Measurements from ENCODE around the gene HHIPL1. TPM values are rescaled to one million over a fixed set of nuclear protein-coding genes. Genes with fewer than 3 reads are reported as not detected.

The HHIPL1 gene
- total and polyA plus RNA-seq, 2 of the 8 experiments (the other 6 are each of a cell fraction or from before 2014, with no cell fraction given) = 1.5 to 2.6 TPM

DNA sequence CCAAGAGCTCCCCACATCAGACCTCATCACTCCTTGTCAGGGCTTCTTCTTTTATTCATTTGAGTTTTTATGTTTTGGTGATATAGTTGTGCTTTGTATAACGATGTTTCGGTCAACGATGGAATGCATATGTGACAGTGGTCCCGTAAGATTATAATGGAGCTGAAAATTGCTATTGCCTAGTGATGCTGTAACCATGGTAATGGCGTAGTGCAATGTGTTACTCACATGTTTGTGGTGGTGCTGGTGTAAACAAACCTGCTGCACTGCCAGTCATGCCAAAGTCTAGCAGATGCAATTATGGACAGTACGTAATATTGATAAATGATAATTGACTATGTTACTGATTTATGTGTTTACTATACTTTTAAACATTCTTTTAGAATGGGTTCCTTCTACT, 55.5 kb downstream of the HHIPL1 start:
- no peaks in the 10 kb centered on the region for H3K27me3 ChIP-seq (replicated peaks in 1 of 4; ENCODE audit: control insufficient read depth in 3 of 4, extremely low read depth in 1 of 4, insufficient read depth in 3 of 4, low read length in 3 of 4)
- no peak overlapping the region for H2BK15ac ChIP-seq (ENCODE audit: low read length)
- H4K8ac ChIP-seq (ENCODE audit: extremely low read depth, insufficient read depth, low read length) = no peak overlapping the region
- ChIA-PET POLR2A (ENCODE audit: partially characterized antibody) (no interaction called here), CTCF (ENCODE audit: partially characterized antibody) (interaction anchor here (0.7 to 1.6 kb wide), 7 partner anchors 13 to 325 kb away, joined by 3 to 4 read pairs (median 3); no protein-coding TSS in a partner anchor)
- no peak overlapping the region for H3K4ac ChIP-seq (replicated peaks; ENCODE audit: insufficient read length, low read depth, low read length)
- no peak overlapping the region for H3K56ac ChIP-seq (replicated peaks; ENCODE audit: insufficient read length, low read depth, low read length)
- H3K9ac ChIP-seq (replicated peaks in 1 of 4; ENCODE audit: extremely low read depth in 1 of 4, low read depth in 3 of 4, low read length in 3 of 4) = no peak overlapping the region
- H3K14ac ChIP-seq (ENCODE audit: insufficient read length) = no peak overlapping the region
- no peaks in the 10 kb centered on the region for H4K20me1 ChIP-seq (replicated peaks in 1 of 2; ENCODE audit: control insufficient read depth in 1 of 2, insufficient read depth in 2 of 2, low read length in 2 of 2)
- no peak for FAIRE-seq
- H3K9me3 ChIP-seq (ENCODE audit: insufficient read depth in 2 of 2, low read depth in 1 of 2, low read length in 1 of 2) = peaks cover 12 to 14% of the 10 kb centered on the region in 2 experiments; a peak in 3 of 4 replicates
- H3K79me1 ChIP-seq (ENCODE audit: low read depth, low read length) = no peaks in the 10 kb centered on the region
- DNase-seq (ENCODE audit: low read depth in 1 of 2, low spot score in 2 of 2) = no peak
- WGBS, 2 experiments (ENCODE audit: extremely low coverage in 1 of 2, insufficient coverage in 1 of 2, insufficient read length in 1 of 2, insufficient replicate concordance in 2 of 2, low coverage in 1 of 2, low lambda C conversion rate in 2 of 2, missing lambda C conversion rate in 1 of 2) = 94% methylated on average over 6 of the region's 6 CpGs; no CpG with 5 or more reads in 1 of the 2 experiments
- no peaks in the 10 kb centered on the region for H3K4me1 ChIP-seq (replicated peaks in 1 of 4; ENCODE audit: control insufficient read depth in 3 of 4, insufficient read depth in 4 of 4, low read length in 3 of 4)
- H3K4me2 ChIP-seq (ENCODE audit: insufficient read depth in 1 of 2, low read depth in 2 of 2, low read length in 2 of 2) = no peak overlapping the region
- no peak overlapping the region for H2BK20ac ChIP-seq (ENCODE audit: low read length)
- no peaks in the 10 kb centered on the region for H3K23me2 ChIP-seq (ENCODE audit: low read depth, low read length)
- no peak overlapping the region for H3K27ac ChIP-seq (ENCODE audit: low read depth, low read length)
- H4K5ac ChIP-seq (ENCODE audit: insufficient read length, low read depth, low read length) = no peak overlapping the region
- H2BK5ac ChIP-seq (ENCODE audit: low read depth, low read length) = no peak overlapping the region
- TF ChIP-seq, protein P1, sequence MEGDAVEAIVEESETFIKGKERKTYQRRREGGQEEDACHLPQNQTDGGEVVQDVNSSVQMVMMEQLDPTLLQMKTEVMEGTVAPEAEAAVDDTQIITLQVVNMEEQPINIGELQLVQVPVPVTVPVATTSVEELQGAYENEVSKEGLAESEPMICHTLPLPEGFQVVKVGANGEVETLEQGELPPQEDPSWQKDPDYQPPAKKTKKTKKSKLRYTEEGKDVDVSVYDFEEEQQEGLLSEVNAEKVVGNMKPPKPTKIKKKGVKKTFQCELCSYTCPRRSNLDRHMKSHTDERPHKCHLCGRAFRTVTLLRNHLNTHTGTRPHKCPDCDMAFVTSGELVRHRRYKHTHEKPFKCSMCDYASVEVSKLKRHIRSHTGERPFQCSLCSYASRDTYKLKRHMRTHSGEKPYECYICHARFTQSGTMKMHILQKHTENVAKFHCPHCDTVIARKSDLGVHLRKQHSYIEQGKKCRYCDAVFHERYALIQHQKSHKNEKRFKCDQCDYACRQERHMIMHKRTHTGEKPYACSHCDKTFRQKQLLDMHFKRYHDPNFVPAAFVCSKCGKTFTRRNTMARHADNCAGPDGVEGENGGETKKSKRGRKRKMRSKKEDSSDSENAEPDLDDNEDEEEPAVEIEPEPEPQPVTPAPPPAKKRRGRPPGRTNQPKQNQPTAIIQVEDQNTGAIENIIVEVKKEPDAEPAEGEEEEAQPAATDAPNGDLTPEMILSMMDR (IDR thresholded peaks at IDR 0.05; ENCODE audit: control extremely low read depth in 1 of 3, insufficient read depth in 1 of 3, low read depth in 1 of 3, low read length in 3 of 3) = no peak
- TF ChIP-seq, protein P2, sequence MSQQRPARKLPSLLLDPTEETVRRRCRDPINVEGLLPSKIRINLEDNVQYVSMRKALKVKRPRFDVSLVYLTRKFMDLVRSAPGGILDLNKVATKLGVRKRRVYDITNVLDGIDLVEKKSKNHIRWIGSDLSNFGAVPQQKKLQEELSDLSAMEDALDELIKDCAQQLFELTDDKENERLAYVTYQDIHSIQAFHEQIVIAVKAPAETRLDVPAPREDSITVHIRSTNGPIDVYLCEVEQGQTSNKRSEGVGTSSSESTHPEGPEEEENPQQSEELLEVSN (IDR thresholded peaks at IDR 0.05) = no peak
- TF ChIP-seq SIX5 (IDR thresholded peaks at IDR 0.05; ENCODE audit: low read depth, low read length) (no peak), SP2 (IDR thresholded peaks at IDR 0.05; ENCODE audit: low read length) (no peak), TBP (IDR thresholded peaks at IDR 0.05; ENCODE audit: low read depth, low read length) (no peak), POU5F1 (IDR thresholded peaks at IDR 0.05; ENCODE audit: low read depth, low read length) (no peak), CHD2 (IDR thresholded peaks at IDR 0.05; ENCODE audit: low read length) (no peak), POLR2AphosphoS5 (IDR thresholded peaks at IDR 0.05; ENCODE audit: low read depth, low read length) (no peak), EGR1 (IDR thresholded peaks at IDR 0.05; ENCODE audit: borderline replicate concordance, low read depth, low read length) (no peak)
- no peak overlapping the region for H3K4me3 ChIP-seq (ENCODE audit: extremely low read depth in 1 of 4, insufficient read depth in 2 of 4, low read depth in 3 of 4, low read length in 4 of 4)
- no peak overlapping the region for H3K23ac ChIP-seq (ENCODE audit: insufficient read length)
- H4K91ac ChIP-seq (replicated peaks; ENCODE audit: insufficient read length, low read length) = no peak overlapping the region
- H2AK5ac ChIP-seq (ENCODE audit: low read depth, low read length) = no peak overlapping the region
- H3K79me2 ChIP-seq (ENCODE audit: control insufficient read depth in 1 of 2, insufficient read depth in 2 of 2, low read length in 2 of 2) = no peaks in the 10 kb centered on the region
- no peak overlapping the region for H2BK12ac ChIP-seq (ENCODE audit: low read depth, low read length)
- no peaks in the 10 kb centered on the region for H3K36me3 ChIP-seq (ENCODE audit: control insufficient read depth in 2 of 4, insufficient read depth in 4 of 4, low read length in 3 of 4)
- H2BK120ac ChIP-seq (replicated peaks; ENCODE audit: low read depth, low read length) = no peak overlapping the region
- H2AFZ ChIP-seq (ENCODE audit: low read length) = no peak overlapping the region
- no peak overlapping the region for H3K18ac ChIP-seq (ENCODE audit: extremely low read depth, low read length)

All from H1 (cell line).